Tibial artery (tissue), 4 donors: ENCODE measurements around the gene IFT81.
"Not testable (repeated sequence)": the region's sequence is repeated elsewhere in the genome, so short reads cannot be mapped to it uniquely, and the experiment has no call there.

Experiments used
- DNase-seq, 2 donors: peaks; one replicate each; pipeline ENCODE4 v3.0.0-alpha.2; 2019
- H3K27ac ChIP-seq, 2 donors: fragments of 200-600 bp; sonication (generic) in 1 of 2; 1 replicate in 1 of 2; 2 replicates in 1 of 2; pipeline ENCODE4 v1.5.1; 2018 to 2019; ENCODE audit warnings: mild to moderate bottlenecking in 1 of 2
- H3K27me3 ChIP-seq, 2 donors: fragments of 200-600 bp; sonication (generic) in 1 of 2; one replicate each; pipeline versions ENCODE4 v1.5.1 to v1.6.0; 2016 to 2019
- H3K36me3 ChIP-seq, 3 donors: fragments of 200-600 bp; sonication (generic) in 2 of 3; one replicate each; pipeline ENCODE4 v1.5.1; 2016 to 2019; ENCODE audit warnings: mild to moderate bottlenecking in 2 of 3
- H3K4me1 ChIP-seq, 4 donors: fragments of 200-600 bp; sonication (generic) in 2 of 4; 1 replicate in 3 of 4; 2 replicates in 1 of 4; pipeline ENCODE4 v1.5.1; 2016 to 2019
- H3K4me3 ChIP-seq, 2 donors: fragments of 200-600 bp; sonication (generic) in 1 of 2; 1 replicate in 1 of 2; 2 replicates in 1 of 2; pipeline ENCODE4 v1.5.1; 2018 to 2019; ENCODE audit warnings: mild to moderate bottlenecking in 2 of 2
- H3K9me3 ChIP-seq, 3 donors: fragments of 200-600 bp; sonication (generic) in 1 of 3; one replicate each; pipeline ENCODE4 v1.5.1; 2016 to 2019
- CTCF ChIP-seq, 2 experiments: fragments of 200-600 bp in 1 of 2; fragments of 450-650 bp in 1 of 2; IDR thresholded peaks; one replicate each; pipeline ENCODE4 v1.5.1; 2017 to 2019; ENCODE audit warnings: antibody characterized with exemption in 2 of 2, mild to moderate bottlenecking in 1 of 2, moderate library complexity in 1 of 2
- intact Hi-C: fragments of 100-400 bp; cut with DNase I; formaldehyde crosslinking; loops from one replicate; pipeline ENCODE4 v1.15.0; 2023; ENCODE audit warnings: low total_unique reads

IFT81 gene

GRCh38 chr12:110199339-110200123, 75.4 kb downstream of the IFT81 start:
- H3K4me1 ChIP-seq = no peaks in the 10 kb centered on the region
- TF ChIP-seq CTCF (IDR thresholded peaks at IDR 0.05) = no peak
- peaks cover 10 to 18% (median 10%) of the 10 kb centered on the region in 3 donors for H3K36me3 ChIP-seq
- intact Hi-C loops = no loop called here
- H3K4me3 ChIP-seq = no peak overlapping the region
- no peak for DNase-seq
- H3K27me3 ChIP-seq = no peaks in the 10 kb centered on the region
- H3K9me3 ChIP-seq = no peaks in the 10 kb centered on the region
- no peak overlapping the region for H3K27ac ChIP-seq

- intact Hi-C loops = no loop called here
- Histone ChIP-seq H3K4me1 (no peaks in the 10 kb centered on the region), H3K36me3 (peaks cover 15 to 24% (median 15%) of the 10 kb centered on the region in 3 donors), H3K4me3 (no peak overlapping the region), H3K27me3 (no peaks in the 10 kb centered on the region), H3K9me3 (no peaks in the 10 kb centered on the region), H3K27ac (no peak overlapping the region)
- no peak for DNase-seq
- no peak for TF ChIP-seq CTCF (IDR thresholded peaks at IDR 0.05)
Measured at GRCh38 chr12:110200124-110200417, 75.9 kb downstream of the IFT81 start.

- TF ChIP-seq CTCF (IDR thresholded peaks at IDR 0.05) = no peak
- no peak for DNase-seq
- H3K4me3 ChIP-seq = no peak overlapping the region
- no peaks in the 10 kb centered on the region for H3K4me1 ChIP-seq
- intact Hi-C loops = no loop called here
- H3K36me3 ChIP-seq = peaks cover 27 to 37% (median 29%) of the 10 kb centered on the region in 3 donors
- no peak overlapping the region for H3K27ac ChIP-seq
- no peaks in the 10 kb centered on the region for H3K9me3 ChIP-seq
- H3K27me3 ChIP-seq = no peaks in the 10 kb centered on the region
Measured at GRCh38 chr12:110201995-110202394, 77.8 kb downstream of the IFT81 start.

GRCh38 chr12:110203546-110203945, 79.4 kb downstream of the IFT81 start:
- no peak overlapping the region for H3K27ac ChIP-seq
- no peak for TF ChIP-seq CTCF (IDR thresholded peaks at IDR 0.05)
- no peak for DNase-seq
- no peak overlapping the region for H3K4me3 ChIP-seq
- intact Hi-C loops = no loop called here
- H3K27me3 ChIP-seq = no peaks in the 10 kb centered on the region
- peaks cover 30 to 37% (median 35%) of the 10 kb centered on the region in 3 donors for H3K36me3 ChIP-seq
- no peaks in the 10 kb centered on the region for H3K4me1 ChIP-seq
- no peaks in the 10 kb centered on the region for H3K9me3 ChIP-seq

GRCh38 chr12:110205931-110206330, 81.8 kb downstream of the IFT81 start:
- TF ChIP-seq CTCF (IDR thresholded peaks at IDR 0.05) = no peak
- Histone ChIP-seq H3K27ac (no peak overlapping the region), H3K27me3 (no peaks in the 10 kb centered on the region), H3K4me1 (no peaks in the 10 kb centered on the region), H3K36me3 (peaks cover 28 to 44% (median 30%) of the 10 kb centered on the region in 3 donors), H3K4me3 (no peak overlapping the region), H3K9me3 (no peaks in the 10 kb centered on the region)
- DNase-seq = no peak
- intact Hi-C loops = no loop called here

- H3K27me3 ChIP-seq, DNase-seq, H3K9me3 ChIP-seq, H3K27ac ChIP-seq, H3K4me1 ChIP-seq, intact Hi-C loops, H3K4me3 ChIP-seq: not testable (repeated sequence)
- peaks cover 4 to 23% (median 7%) of the 10 kb centered on the region in 3 donors for H3K36me3 ChIP-seq
Measured at GRCh38 chr12:110211639-110212536, 87.7 kb downstream of the IFT81 start.
